Measurements from ENCODE around the gene TMIGD3.

- TF ChIP-seq CTCF (IDR thresholded peaks at IDR 0.05), result no peak
- no peak for TF ChIP-seq POLR2A (IDR thresholded peaks at IDR 0.05)
Measured at GRCh38 chr1:111490220-111490619, 13.2 kb downstream of the TMIGD3 start.

Data from gastroesophageal sphincter (tissue), 3 donors.